NCI-H345 treated with DMSO at 0.1 percent for 48 hours (cell line): Measurements from ENCODE around the gene WDR76.

ENCODE experiments used
- DNase-seq: peaks from one replicate; lab custom pipeline; 2025; ENCODE audit not compliant: unreplicated experiment; lab: John Stamatoyannopoulos, UW

Gene WDR76

GRCh38 chr15:43911235-43911781 is 84.5 kb downstream of the WDR76 start:
- DNase-seq: no peak

GRCh38 chr15:43912208-43912607 is 85.4 kb downstream of the WDR76 start:
- DNase-seq: no peak

GRCh38 chr15:43913026-43913780 is 86.4 kb downstream of the WDR76 start:
- DNase-seq: no peak

- no peak for DNase-seq
Measured at GRCh38 chr15:43913941-43914340, 87.1 kb downstream of the WDR76 start.

- DNase-seq: no peak
Measured at GRCh38 chr15:43915631-43916325, 89.0 kb downstream of the WDR76 start.

- DNase-seq: no peak
Measured at GRCh38 chr15:43916326-43916660, 89.5 kb downstream of the WDR76 start.
